COLO668 (cell line): Measurements from ENCODE around the gene SLC34A3.
"Not testable (repeated sequence)": the region's sequence is repeated elsewhere in the genome, so short reads cannot be mapped to it uniquely, and the experiment has no call there.

Experiments used
- DNase-seq: peaks from one replicate; lab custom pipeline; 2025; ENCODE audit not compliant: unreplicated experiment; lab: John Stamatoyannopoulos, UW

Gene SLC34A3

GRCh38 chr9:137241490-137242268 is 11.0 kb downstream of the SLC34A3 start:
- peak; percentile 68 for DNase-seq

DNA sequence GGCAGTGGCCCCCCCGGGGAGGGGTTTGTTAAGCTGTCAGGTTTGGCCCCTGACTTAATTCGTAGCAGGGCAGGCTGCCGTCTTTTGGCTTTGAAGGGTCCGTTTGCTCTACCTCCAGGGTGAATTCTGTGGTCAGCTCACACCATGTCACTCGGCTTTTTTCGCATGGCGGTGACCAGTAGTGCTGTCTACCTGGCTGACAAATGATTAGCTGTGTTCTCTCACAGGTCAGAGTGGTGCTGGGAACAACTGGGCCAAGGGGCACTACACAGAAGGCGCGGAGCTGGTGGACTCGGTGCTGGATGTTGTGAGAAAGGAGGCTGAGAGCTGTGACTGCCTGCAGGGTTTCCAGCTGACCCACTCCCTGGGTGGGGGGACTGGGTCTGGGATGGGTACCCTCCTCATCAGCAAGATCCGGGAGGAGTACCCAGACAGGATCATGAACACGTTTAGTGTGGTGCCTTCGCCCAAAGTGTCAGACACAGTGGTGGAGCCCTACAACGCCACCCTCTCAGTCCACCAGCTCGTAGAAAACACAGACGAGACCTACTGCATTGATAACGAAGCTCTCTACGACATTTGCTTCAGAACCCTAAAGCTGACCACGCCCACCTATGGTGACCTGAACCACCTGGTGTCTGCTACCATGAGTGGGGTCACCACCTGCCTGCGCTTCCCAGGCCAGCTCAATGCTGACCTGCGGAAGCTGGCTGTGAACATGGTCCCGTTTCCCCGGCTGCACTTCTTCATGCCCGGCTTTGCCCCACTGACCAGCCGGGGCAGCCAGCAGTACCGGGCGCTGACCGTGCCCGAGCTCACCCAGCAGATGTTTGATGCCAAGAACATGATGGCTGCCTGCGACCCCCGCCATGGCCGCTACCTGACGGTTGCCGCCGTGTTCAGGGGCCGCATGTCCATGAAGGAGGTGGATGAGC is 11.8 kb downstream of the SLC34A3 start:
- DNase-seq = no peak

DNA sequence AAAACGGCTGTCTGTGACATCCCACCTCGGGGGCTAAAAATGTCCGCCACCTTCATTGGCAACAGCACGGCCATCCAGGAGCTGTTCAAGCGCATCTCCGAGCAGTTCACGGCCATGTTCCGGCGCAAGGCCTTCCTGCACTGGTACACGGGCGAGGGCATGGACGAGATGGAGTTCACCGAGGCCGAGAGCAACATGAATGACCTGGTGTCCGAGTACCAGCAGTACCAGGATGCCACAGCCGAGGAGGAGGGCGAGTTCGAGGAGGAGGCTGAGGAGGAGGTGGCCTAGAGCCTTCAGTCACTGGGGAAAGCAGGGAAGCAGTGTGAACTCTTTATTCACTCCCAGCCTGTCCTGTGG is 12.5 kb downstream of the SLC34A3 start:
- DNase-seq = not testable (repeated sequence)

- peak; percentile 63 for DNase-seq
These were observed 13.2 kb downstream of the SLC34A3 start for GRCh38 chr9:137243626-137244485.

DNA sequence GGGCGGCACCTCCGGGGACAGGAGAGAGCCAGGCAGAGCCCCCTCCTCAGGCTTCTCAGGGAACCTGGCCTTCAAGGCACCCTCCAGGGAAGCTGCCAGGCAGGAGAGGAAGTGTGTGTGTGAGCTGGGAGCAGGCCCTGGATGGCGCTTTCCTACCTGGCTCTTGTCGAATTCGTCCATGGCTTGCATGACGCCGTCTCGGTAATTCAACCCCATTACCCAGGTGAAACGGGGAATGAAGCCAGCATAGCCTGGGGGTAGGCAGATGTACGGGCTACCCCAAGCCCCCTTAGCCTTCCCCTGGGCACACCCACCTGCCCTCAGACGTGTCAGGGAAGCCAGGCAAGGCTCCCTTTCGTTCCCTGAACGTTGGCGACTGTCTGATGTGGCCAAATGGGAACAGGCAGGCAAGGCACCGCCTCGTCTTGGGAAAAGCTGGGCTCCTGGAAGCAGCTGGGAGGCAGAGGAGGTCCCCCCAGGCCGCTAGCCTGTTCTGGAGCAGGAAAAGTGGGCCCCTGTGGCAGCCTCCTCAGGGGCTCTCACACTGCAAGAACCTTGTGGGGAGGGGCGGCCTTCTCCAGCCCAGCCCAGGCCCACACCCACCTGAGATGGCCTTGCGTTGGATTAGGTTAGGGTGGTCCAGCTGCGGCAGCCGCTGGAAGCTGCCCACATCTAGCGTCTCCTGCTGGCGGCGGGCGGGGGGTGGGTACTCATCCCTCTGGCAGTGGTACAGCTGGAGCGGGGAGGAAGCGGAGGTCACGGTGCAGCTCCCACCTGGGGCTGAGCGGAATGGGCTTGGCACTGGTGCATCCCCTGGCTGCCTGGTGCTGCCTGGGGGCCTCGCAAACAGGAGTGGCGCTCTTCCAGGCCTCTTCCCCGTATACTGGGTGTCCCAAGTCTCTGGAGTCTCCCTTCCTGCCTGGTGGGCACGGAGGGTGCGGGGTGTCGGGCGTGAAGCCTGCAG is 14.1 kb downstream of the SLC34A3 start:
- peak; percentile 73 for DNase-seq

DNA sequence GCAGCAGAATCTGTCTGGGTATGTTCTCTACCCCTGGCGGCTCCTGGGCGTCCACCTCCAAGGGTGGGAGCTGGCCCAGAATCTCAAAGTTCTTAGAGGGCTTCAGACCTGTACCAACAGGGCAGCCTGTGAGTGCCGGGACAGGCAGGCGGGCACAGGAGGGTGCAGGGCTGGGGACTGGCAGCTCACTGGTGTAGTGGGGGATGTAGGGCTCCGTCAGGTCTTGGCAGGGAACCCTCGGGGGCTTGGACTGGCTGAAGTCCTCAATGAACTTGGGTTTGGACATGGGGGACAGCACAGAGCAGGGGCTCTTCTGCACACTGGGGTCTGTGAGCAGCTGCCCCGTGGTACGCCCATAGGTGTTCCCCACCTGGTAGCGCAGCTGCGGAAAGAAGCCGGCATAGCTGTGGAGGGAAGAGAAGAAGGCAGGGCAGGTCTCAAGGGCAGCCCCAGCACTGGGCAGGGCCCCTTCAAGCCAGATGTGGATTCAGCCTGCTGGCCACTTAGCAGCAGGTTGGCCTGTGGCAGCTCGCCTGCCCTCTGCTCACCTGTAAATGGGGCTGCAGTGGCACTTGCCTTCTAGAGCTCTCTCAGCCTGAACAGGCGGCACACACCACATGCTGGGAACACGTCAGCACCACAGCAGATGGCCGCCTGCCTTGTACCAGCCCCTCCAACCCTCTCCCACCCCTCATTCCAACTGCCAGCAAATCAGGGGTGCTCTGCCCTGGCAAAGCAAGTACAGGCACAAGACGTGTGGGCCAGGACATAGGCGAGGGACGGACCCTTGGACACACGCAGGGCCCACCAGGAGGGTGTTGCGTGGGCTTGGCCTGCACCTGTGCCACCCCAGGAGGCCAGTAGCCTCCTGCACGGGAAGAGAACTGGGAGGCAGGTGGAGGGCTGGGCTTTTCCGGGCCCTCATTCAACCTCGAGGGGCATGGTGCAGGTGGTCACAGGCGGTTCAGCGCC is 15.0 kb downstream of the SLC34A3 start:
- DNase-seq = peak; percentile 38

DNA sequence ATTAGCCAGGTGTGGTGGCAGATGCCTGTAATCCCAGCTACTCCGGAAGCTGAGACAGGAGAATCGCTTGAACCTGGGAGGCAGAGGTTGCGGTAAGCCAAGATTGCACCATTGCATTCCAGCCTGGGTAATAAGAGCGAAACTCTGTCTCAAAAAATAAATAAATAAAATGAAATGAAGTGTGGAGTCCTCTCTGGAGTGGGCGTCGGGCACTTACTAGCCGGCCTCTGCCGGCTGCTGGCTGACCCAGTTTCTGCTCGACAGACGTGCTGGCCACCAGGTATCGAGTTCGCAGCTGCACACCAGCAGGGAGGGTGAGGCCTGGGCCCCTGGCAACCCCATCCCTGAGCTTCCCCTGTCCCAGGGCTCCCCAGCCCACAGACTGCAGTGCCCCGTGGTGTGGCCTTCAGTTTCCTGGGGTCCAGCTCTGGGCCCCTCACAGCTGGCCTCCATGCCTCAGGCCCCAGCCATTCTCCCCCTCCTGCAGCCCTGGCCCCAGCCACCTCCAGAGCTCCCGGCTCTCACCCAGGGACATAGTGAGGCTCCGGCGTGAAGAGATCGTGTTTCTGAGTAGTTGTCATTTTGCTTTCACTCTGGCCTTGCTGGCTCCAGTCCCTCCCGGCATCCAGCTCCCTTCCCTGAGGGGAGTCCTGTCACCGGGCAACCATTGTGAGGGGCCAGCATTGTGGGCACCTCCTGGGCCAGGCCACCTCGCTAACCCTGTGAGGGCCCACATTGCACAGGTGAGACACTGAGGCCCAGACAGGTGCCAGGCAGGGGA is 16.6 kb downstream of the SLC34A3 start:
- DNase-seq = peak; percentile 68

GRCh38 chr9:137247916-137248175 is 17.1 kb downstream of the SLC34A3 start:
- DNase-seq = no peak

DNA sequence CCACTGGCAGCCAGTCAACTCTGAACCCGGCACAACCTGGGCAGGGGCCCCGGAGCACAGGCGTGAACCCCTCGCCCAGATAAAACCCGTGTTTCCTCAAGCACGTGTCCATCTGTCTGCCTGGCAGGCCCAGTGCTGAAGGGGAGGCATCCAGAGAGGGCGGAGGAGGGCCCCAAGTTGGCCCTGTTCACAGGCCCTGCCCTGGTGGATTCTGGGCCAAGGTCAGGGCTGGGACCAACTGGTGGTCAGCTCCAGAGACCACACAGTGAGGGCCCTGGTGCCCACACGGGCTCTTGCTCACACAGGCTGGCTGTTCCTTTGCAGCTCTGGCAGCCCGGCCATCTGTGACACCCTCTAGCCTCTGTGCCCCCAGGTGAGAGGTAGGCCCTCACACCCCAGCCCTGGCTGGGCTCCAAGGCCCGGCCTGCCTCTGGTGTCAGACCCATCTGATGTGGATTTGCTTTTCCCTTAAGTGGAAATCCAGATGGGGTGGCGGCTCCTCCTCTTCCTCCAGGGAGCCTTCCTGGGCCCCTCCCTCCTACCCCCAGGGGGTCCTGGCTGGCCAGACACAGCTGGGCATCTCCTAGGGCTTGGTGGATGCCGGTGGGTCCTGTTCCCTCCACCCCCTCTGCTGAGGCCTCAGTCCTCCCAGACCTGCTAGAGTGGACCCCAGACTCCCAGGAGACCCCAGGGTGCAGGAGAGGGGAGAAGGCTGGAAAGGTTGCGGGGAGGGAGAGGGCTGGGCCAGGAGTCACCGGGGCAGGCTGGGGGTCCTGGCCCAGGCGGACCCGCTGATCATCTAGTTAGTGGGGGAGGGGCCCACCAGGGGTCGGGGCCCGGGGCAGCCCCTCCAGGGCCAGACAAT is 19.9 kb downstream of the SLC34A3 start:
- DNase-seq = no peak

DNA sequence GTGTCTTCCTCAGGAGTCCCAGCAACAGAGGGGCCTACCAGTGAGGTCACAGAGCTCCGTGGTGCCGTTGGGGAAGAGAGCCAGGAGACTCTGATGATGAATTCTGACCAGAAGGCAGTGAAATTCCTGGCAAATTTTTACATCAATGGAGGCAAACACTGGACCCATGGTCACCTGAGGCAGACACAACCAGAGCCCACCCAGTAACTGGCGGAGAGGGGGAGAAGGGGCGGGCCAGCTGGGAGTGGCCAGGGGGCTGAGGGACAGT is 20.4 kb downstream of the SLC34A3 start, which contains the start of gene STPG3:
Gene STPG3 (plus strand): TSS at position 93 of the 268 bp plus-strand sequence. CDS start 1 bp downstream, at position 94.
- DNase-seq = no peak

DNA sequence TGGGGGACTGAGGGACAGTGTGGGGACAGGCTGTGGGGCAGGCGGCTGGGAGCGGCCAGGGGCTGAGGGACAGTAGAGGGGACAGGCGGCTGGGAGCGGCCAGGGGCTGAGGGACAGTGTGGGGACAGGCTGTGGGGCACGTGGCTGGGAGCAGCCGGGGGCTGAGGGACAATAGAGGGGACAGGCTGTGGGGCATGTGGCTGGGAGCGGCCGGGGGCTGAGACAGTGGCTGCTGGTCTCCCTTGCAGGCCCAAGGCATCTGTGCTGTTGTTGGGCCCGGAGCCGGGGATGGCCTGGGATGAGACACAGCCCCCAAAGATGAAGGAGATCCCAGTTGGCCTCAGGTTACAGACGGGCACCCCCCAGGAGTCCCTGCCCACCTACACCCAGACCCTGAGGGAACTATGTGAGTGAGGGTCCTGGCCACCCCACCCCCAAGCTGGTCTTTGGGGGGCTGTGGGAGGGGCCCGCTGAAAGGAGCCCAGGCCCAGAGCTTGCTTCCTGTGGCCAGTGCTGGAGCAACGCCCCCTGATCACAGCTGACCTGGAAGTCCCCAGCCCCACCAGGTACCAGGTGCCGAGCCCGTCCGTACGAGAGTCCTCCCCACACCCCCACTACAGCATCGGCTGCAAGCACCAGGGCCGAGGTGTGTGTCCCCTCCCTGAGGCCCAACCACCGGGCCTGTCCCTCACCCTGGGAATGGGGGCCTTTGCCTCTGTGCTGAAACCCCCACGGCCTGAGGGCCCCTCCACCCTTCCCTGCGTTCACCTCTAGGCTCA is 21.0 kb downstream of the SLC34A3 start:
- no peak for DNase-seq

DNA sequence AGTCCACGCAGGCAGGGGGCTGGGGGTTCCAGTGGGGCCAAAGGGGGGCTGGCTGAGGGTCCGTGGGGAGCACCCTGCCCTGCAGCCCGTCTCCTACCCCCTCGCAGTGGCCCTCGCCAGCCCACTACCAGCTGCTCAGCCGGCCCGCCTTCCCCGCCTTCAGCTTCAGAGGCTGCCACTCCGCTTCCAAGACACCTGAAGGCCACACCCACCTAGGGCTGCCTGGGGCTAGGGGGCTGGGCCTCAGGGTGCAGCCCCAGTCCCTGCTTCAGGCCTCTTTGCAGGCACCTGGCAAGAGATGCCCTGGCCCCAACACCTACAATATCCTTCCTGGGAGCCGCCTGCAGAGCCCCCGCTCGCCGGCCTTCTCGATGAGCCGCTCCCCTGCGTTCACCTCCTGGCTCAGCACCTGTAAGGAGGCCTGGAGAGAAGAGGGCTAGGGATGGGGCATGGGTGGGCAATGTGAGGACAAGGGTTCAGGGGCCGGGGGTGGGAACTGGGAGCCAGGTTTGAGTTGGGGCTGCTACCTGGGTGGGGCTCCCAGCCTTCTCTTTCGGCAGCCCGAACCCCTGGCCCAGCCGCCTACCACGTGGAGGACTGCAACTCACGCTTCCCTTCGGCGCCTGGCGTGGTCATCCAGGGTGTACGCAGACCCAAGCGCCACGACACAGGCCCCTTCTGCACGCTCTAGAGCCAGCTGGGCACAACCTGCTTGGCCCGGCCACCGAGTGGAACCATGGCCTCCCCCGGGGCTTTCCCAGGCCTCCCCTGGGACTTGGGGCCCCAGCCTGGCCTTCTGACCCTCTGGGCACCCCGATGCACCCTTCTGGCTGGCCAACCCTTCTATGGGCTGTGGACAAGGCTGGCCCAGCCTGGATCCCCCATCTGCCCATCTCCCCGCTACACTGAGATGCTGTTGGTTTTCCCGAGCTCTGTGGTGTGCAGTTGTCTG is 22.1 kb downstream of the SLC34A3 start:
- DNase-seq = peak; percentile 82

DNA sequence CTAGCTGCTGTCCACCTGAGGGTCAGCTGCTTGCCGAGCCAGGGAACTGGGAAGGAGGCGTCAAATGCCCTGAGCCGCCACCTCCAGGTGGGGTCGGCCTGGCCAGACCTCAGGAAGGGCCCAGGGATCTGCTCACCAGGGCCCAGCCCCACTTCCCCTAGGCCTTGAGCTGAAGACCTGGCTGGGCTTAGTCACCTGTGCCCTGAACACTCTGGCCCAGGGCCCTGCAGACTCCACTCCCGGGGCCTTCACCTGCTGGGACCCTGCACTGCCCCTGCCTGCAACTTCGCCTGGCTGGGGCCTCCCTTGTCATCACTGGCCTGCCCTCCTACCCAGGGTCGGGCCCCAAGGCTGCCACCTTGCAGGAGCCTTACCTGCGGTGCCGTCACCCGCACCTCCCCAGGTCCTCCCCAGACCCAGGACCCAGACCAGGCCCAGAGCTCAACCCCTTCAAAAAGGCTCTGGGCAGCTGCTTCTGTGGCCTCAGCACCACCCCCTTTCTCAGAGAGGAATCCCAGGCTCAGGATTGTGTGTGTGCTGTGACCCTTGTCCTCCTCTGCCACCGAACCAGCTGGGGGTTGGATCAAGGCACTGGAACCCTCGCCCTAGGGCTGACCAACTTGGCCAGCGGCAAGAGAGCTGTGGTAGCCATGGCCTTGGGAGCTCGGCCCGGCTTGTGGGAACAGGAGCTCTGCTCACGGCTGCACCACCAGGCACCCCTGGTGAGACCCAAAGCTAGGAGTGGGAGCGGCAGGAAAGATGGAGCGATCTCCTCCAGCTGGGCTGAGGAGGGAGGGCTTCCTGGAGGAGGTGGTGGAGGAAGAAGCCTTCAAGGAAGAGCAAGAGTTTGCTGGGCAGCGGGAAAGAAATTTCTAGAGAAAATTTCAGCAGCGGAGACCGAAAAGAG is 23.3 kb downstream of the SLC34A3 start:
- DNase-seq = peak; percentile 32

DNA sequence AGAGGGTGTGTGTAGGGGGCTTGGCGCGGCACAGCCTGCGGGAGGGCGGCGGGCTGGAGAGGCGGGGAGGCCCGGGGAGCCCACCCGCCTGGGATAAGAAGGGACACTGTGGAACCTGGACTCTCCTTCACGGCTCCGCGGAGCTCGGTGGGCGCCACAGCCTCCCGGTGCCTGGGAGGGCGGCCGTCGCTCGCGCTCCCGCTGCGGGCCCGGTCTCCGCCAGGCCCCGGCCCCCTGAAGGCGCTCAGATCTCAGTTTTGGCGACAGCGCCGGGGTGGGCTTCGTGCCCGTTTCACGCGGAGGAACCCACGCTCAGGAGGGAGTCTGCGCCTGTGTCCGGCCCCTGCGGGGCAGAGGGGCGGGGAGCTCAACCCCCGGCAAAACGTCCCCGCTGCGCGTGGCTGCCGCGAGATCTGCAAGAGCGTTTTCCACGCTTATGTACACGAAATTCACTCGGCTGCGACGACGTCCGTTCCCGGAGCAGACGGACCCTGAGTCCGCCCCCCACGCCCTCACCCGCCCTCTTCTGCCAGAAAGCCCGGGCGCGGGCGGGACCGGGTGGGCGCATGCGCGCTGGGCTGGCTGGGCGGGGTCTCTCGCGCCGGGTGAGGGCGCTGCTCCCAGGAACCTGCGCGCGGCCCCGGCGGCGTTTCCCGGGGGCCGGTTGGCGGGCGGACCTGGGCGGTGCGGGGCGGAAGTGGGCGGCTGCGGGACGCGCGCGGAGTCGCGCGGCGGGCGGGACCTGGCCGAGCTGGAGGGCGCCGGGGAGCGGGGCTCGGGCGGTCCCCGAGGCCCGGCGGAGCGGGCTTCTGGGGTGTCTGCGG is 24.1 kb downstream of the SLC34A3 start, which contains the start of gene NELFB:
Gene NELFB (plus strand): TSS at position 704 of the 824 bp plus-strand sequence.
- peak; percentile 93 for DNase-seq
